HG03064 (cell line): ENCODE data around the gene ARHGEF16.

ENCODE experiments used
- ATAC-seq: cut with Tn5 transposase; IDR thresholded peaks from one replicate; pipeline ENCODE4 v1.9.1; 2021; ENCODE audit warnings: low read depth; ENCODE audit not compliant: unreplicated experiment

Gene ARHGEF16

GRCh38 chr1:3420218-3420951 is 34.1 kb upstream of the ARHGEF16 start:
- ATAC-seq: no peak

DNA sequence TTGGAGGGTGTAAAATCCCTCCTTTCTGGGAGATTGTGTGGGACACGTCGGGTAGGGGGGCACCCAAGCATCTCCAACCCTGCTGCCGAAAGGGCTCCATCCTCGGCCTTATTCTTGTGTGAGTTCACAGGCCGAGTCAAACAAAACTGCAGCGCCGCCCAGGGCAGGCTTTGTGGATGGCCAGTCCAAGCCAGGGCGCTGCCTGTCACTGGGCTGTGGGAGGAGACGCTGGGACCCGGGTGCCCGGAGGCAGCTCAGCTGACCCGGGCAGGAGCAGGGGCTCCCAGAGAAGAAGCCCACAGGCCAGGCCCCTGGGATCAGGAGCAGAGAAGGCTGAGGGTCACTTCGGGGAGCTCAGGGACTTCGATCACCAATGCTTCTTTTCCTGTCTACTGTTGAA is 31.8 kb upstream of the ARHGEF16 start:
- no peak for ATAC-seq

DNA sequence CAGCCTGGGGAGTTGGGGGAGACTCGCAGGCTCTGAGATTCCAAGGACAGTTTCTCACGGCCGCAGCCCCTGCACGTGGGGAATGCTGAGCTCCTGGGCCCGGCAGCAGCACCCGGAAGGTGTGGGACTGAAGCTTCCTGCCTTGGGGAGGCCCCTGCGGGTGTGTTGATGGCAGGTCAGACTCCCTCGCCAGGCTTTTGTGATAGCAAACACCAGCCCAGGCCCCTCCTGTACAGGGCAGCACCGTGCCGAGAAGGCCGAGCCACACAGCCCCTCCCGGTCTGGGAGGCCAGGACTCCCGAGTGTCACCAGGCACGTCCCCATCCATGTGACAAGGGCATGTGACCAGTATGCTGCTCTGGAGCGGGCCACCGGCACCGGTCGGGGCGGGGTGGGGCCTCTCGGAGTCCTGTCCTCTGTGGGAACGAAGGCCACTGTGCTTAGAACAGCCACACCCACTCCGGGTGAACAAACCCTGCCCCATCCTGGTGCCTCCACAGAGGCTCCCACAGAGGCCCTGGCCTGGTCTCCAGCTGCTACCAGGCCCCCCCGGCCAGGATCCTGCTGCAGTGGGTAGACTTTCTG is 31.1 kb upstream of the ARHGEF16 start:
- no peak for ATAC-seq

DNA sequence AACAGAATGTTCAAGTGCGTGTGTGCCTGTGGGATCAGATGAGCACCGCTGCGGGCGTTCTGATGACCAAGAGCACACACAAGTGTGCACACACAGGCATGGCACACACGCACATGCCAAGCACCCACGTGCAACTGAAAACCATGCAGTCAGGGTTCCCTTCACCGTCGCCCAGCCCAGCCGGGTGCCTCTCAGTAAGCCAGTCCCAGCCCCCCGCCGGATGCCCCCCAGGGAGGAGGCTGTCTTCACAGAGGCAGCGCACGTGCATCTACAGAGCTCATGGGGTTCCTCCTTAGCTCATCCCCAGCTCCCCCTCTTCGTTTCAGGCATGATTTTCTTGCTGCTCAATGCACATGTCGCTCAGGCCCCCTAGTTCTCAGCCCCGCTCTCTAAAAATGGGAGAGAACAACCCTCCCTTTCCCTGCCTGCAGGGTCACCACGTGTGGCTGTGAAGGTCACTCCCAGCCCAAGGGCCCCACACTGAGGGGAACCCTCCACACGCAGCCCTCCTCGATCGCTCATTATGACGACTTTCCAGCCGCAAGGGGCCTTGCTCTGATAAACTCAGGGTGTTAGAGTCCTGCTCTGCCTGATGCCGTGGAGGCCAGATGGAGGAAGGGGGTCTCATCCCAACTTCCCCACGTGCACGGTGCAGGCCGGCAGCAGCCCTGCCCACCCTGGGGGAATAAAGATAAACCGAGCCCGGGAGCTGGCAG is 30.4 kb upstream of the ARHGEF16 start:
- no peak for ATAC-seq

DNA sequence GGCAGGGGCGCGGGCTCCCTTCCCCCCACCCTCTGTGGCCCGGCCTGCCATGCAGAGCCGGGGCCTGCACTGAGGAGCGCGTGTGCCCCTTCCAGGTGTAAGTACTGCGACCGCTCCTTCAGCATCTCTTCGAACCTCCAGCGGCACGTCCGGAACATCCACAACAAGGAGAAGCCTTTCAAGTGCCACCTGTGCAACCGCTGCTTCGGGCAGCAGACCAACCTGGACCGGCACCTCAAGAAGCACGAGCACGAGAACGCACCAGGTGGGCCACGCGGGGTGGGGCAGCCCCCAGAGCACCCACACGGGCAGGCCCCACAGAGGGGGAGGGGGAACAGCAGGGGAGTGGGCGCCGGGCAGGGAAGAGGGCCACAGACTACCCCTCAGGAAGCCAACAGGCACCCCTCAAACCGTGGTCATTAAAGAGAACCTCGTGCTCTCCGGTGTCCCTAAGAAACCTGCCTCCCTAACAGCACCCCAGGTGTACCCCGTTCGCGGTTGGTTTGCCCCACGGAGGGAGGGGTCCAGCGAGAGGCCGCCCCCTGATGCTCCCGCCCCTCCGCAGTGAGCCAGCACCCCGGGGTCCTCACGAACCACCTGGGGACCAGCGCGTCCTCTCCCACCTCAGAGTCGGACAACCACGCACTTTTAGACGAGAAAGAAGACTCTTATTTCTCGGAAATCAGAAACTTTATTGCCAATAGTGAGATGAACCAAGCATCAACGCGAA is 28.8 kb upstream of the ARHGEF16 start:
- ATAC-seq: no peak

DNA sequence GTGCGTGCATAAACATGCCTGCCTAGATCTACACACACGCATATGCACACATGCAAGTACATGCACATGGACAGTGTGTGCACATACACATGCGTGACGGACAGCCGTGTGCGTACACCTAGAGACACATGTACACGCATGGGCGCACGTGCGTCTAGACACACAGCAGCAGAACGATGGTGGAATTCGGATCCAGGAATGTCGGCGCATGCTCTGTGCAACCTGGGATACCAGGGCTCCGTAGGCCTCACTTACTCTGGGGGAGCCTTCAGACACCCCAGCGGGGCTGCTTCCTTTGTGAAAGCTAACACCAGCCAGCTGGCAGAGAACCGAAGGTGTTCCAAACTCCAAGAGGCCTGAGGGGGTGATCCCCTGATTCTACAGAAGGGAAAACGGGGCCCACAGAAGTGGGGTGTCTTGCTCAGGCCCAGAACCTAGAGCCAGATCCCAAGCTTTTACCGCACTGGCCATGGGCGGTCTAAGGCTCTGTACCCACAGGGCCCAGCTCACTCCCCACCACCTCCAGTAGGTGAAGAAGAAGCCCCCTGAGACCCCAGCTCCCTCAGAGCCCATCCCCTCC is 27.4 kb upstream of the ARHGEF16 start:
- no peak for ATAC-seq

- ATAC-seq: no peak
Observed at GRCh38 chr1:3427711-3428704, 26.5 kb upstream of the ARHGEF16 start.

- no peak for ATAC-seq
Observed at GRCh38 chr1:3428899-3429298, 25.6 kb upstream of the ARHGEF16 start.

GRCh38 chr1:3429320-3429719 is 25.1 kb upstream of the ARHGEF16 start:
- no peak for ATAC-seq

- ATAC-seq: no peak
Observed at GRCh38 chr1:3429766-3430165, 24.7 kb upstream of the ARHGEF16 start.

- ATAC-seq: no peak
Observed at GRCh38 chr1:3430406-3430805, 24.1 kb upstream of the ARHGEF16 start.

DNA sequence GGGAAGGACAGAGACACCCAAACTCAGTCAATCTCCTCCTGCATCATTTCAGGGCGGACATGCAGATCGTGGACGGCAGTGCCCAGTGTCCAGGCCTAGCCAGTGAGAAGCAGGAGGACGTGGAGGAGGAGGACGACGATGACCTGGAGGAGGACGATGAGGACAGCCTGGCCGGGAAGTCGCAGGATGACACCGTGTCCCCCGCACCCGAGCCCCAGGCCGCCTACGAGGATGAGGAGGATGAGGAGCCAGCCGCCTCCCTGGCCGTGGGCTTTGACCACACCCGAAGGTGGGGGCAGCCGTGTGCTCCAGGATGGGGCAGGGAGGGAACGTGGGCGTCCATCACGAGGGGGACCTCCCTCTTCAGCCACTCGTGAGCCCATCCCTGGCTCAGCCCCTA is 23.6 kb upstream of the ARHGEF16 start:
- no peak for ATAC-seq

- ATAC-seq: no peak
Observed at GRCh38 chr1:3431266-3431665, 23.2 kb upstream of the ARHGEF16 start.

GRCh38 chr1:3431686-3432085 is 22.8 kb upstream of the ARHGEF16 start:
- no peak for ATAC-seq

DNA sequence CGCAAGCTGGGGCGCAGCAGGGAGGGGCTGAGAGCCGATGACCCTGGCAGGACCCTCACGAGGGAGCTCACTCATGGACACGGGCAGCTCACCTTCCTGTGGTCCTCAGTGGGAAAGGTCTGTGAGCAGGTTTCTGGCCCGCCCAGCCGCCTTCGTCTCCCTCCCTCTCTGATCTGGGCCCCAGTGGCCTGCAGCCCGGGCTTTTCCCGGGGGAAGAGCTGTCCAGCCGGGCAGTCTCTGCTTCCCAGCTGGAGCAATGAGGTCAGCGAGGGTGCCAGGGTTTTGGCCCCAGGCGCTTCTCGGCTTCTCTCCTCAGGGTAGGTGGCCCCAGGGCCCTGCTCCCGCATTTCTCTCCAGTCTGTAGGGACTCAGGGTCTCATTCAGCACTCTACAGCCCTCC is 22.2 kb upstream of the ARHGEF16 start:
- no peak for ATAC-seq

GRCh38 chr1:3433076-3433475 is 21.4 kb upstream of the ARHGEF16 start:
- no peak for ATAC-seq

- no peak for ATAC-seq
Observed at GRCh38 chr1:3433596-3434320, 20.7 kb upstream of the ARHGEF16 start.

GRCh38 chr1:3434406-3435110 is 19.9 kb upstream of the ARHGEF16 start:
- no peak for ATAC-seq
